HEK293T (cell line): ENCODE results near the gene TLE5.

ENCODE experiments used
- CTCF ChIA-PET: fragments of 350-600 bp; formaldehyde crosslinking; extraction: SDS; loops from one replicate; lab custom pipeline; 2021; ENCODE audit warnings: antibody characterized with exemption, inconsistent platforms; lab: Yijun Ruan, JAX
- POLR2A ChIA-PET: fragments of 350-600 bp; formaldehyde crosslinking; extraction: SDS; loops from one replicate; lab custom pipeline; 2020; ENCODE audit warnings: antibody characterized with exemption, inconsistent platforms; lab: Yijun Ruan, JAX
- DNase-seq: peaks from one replicate; pipeline ENCODE4 v3.0.0; 2012; ENCODE audit warnings: mixed read lengths; ENCODE audit errors: extremely low spot score
- ARNT ChIP-seq: fragments of 450-650 bp; IDR thresholded peaks from 2 replicates; pipeline ENCODE4 v1.6.1; 2017; ENCODE audit warnings: mild to moderate bottlenecking
- BHLHE40 ChIP-seq: fragments of 450-650 bp; IDR thresholded peaks from 2 replicates; pipeline ENCODE4 v1.6.1; 2016; ENCODE audit warnings: mild to moderate bottlenecking, moderate library complexity, borderline replicate concordance
- CTBP1 ChIP-seq: fragments of 450-650 bp; IDR thresholded peaks from 2 replicates; pipeline ENCODE4 v1.6.1; 2016; ENCODE audit warnings: borderline replicate concordance
- ELF4 ChIP-seq: fragments of 450-650 bp; IDR thresholded peaks from 2 replicates; pipeline ENCODE4 v1.6.1; 2017; ENCODE audit warnings: antibody characterized with exemption
- FOXA1 ChIP-seq: fragments of 450-650 bp; IDR thresholded peaks from 2 replicates; pipeline ENCODE4 v1.6.1; 2016; ENCODE audit warnings: mild to moderate bottlenecking
- FOXK2 ChIP-seq: fragments of 450-650 bp; IDR thresholded peaks from 2 replicates; pipeline ENCODE4 v1.6.1; 2016; ENCODE audit warnings: mild to moderate bottlenecking
- FOXM1 ChIP-seq: fragments of 450-650 bp; IDR thresholded peaks from 2 replicates; pipeline ENCODE4 v1.6.1; 2017; ENCODE audit warnings: mild to moderate bottlenecking, borderline replicate concordance
- HDGF ChIP-seq: fragments of 450-650 bp; IDR thresholded peaks from 2 replicates; pipeline ENCODE4 v1.6.1; 2017; ENCODE audit warnings: antibody characterized with exemption, borderline replicate concordance
- L3MBTL2 ChIP-seq: fragments of 450-650 bp; conservative IDR thresholded peaks from 2 replicates; pipeline ENCODE4 v1.6.1; 2016; ENCODE audit warnings: mild to moderate bottlenecking
- LEF1 ChIP-seq: fragments of 450-650 bp; IDR thresholded peaks from 2 replicates; pipeline ENCODE4 v1.6.1; 2017; ENCODE audit warnings: mild to moderate bottlenecking, borderline replicate concordance
- NFRKB ChIP-seq: fragments of 450-650 bp; IDR thresholded peaks from 2 replicates; pipeline ENCODE4 v1.6.1; 2016; ENCODE audit warnings: mild to moderate bottlenecking, moderate library complexity
- SP1 ChIP-seq: fragments of 450-650 bp; IDR thresholded peaks from 2 replicates; pipeline ENCODE4 v1.6.1; 2017
- SUZ12 ChIP-seq: fragments of 450-650 bp; IDR thresholded peaks from 2 replicates; pipeline ENCODE4 v1.6.1; 2016; ENCODE audit warnings: mild to moderate bottlenecking
- TARDBP ChIP-seq: fragments of 450-650 bp; IDR thresholded peaks from 2 replicates; pipeline ENCODE4 v1.6.1; 2016
- ZNF384 ChIP-seq: fragments of 450-650 bp; IDR thresholded peaks from 2 replicates; pipeline ENCODE4 v1.6.1; 2016
- TF ChIP-seq, protein P1 (sequence below): fragments of 450-650 bp; IDR thresholded peaks from 2 replicates; pipeline ENCODE4 v1.6.1; 2016

TLE5 gene

GRCh38 chr19:3029065-3029923, 33.0 kb downstream of the TLE5 start, which contains the start of gene TLE2:
Gene TLE2, minus strand, starts transcription at chr19:3029280. Its CDS starts 376 bp downstream, at chr19:3028904.
- CTCF ChIA-PET, result no interaction called here

GRCh38 chr19:3028305-3029064, 33.8 kb downstream of the TLE5 start:
- CTCF ChIA-PET, result no interaction called here
- POLR2A ChIA-PET, result no interaction called here
- DNase-seq, result no peak
- no peak for TF ChIP-seq ELF4
- no peak for TF ChIP-seq ARNT
- no peak for TF ChIP-seq L3MBTL2
- no peak for TF ChIP-seq SUZ12

More at GRCh38 chr19:3029065-3029923, 33.0 kb downstream of the TLE5 start, which contains the start of gene TLE2:
- no peak for DNase-seq
- TF ChIP-seq FOXM1, result no peak
- TF ChIP-seq LEF1, result no peak
- TF ChIP-seq SP1, result no peak
- no peak for TF ChIP-seq ARNT
- no peak for TF ChIP-seq CTBP1
- no peak for TF ChIP-seq NFRKB
- no peak for TF ChIP-seq BHLHE40
- TF ChIP-seq ELF4, result no peak
- TF ChIP-seq FOXA1, result no peak
- no peak for TF ChIP-seq SUZ12
- TF ChIP-seq TARDBP, result no peak
- TF ChIP-seq HDGF, result no peak
- no peak for TF ChIP-seq ZNF384
- POLR2A ChIA-PET, result no interaction called here

DNA sequence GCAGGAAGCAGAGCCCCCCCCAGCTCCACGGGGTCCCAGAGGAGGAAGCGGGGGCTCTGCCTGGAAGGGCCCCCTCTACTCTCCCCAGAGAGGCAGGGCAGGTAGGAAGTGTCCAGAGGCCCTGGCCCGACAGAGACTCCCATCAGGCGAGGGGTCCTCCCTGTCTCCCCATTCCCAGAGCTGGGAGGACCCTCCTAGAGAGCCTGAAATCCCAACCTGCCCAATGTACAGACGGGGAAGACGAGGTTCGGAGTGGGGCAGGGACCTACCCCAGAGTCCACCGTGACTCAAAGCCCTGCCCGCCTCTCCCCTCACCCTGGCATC, 34.4 kb downstream of the TLE5 start:
- TF ChIP-seq ZNF384 (no peak), HDGF (no peak), SP1 (no peak), FOXM1 (no peak), TARDBP (no peak), L3MBTL2 (no peak), FOXA1 (no peak), ARNT (no peak), NFRKB (no peak), ELF4 (no peak), CTBP1 (no peak), LEF1 (no peak), BHLHE40 (no peak)
- TF ChIP-seq, protein P1, sequence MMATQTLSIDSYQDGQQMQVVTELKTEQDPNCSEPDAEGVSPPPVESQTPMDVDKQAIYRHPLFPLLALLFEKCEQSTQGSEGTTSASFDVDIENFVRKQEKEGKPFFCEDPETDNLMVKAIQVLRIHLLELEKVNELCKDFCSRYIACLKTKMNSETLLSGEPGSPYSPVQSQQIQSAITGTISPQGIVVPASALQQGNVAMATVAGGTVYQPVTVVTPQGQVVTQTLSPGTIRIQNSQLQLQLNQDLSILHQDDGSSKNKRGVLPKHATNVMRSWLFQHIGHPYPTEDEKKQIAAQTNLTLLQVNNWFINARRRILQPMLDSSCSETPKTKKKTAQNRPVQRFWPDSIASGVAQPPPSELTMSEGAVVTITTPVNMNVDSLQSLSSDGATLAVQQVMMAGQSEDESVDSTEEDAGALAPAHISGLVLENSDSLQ, result no peak
- DNase-seq, result no peak
- POLR2A ChIA-PET, result no interaction called here
- CTCF ChIA-PET, result no interaction called here

DNA sequence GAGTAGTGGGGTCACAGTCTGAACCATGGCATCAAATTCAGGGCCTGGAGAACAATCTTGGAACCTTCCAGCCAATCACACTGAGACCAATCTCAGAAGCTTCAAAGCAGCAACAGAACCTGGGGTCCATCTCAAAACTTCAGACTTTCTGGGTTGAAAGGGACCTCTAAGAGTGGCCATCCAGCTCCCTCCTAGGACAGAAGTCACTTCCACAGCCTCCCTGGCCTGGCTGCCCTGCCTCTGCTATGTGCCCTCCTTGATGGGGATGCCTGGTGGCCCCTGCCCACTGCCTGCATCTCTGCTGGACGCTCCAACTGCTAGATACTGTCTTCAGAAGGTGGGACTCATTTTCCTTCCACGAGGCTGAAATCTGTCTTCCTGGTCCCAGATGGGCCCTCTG, 35.0 kb downstream of the TLE5 start:
- TF ChIP-seq ZNF384 (no peak), FOXK2 (no peak), NFRKB (no peak), FOXA1 (no peak), BHLHE40 (no peak), L3MBTL2 (no peak), CTBP1 (no peak), LEF1 (no peak), SP1 (no peak), ARNT (no peak), SUZ12 (no peak), ELF4 (no peak), TARDBP (no peak), FOXM1 (no peak), HDGF (no peak)
- TF ChIP-seq, protein P1, result no peak
- CTCF ChIA-PET, result no interaction called here
- POLR2A ChIA-PET, result interaction anchor here (1.2 kb wide), 1 partner anchor 9 kb away, joined by 5 read pairs; no protein-coding TSS in a partner anchor
- no peak for DNase-seq

GRCh38 chr19:3026768-3027167, 35.5 kb downstream of the TLE5 start:
- no peak for TF ChIP-seq FOXM1
- no peak for DNase-seq
- ChIA-PET POLR2A (interaction anchor here (1.2 kb wide), 1 partner anchor 10 kb away, joined by 5 read pairs; no protein-coding TSS in a partner anchor), CTCF (no interaction called here)

- CTCF ChIA-PET, result no interaction called here
- POLR2A ChIA-PET, result interaction anchor here (1.7 kb wide), 1 partner anchor 10 kb away, joined by 7 read pairs; no protein-coding TSS in a partner anchor
These were observed 36.8 kb downstream of the TLE5 start for GRCh38 chr19:3025549-3025886.

More at GRCh38 chr19:3025549-3025886, 36.8 kb downstream of the TLE5 start:
- DNase-seq, result no peak
- TF ChIP-seq LEF1, result no peak
- no peak for TF ChIP-seq CTBP1
- no peak for TF ChIP-seq TARDBP
- no peak for TF ChIP-seq ARNT
- TF ChIP-seq ZNF384, result no peak
